Liver (tissue), 9 donors: ENCODE measurements around the gene LGALS7. TPM values are rescaled to one million over a fixed set of nuclear protein-coding genes. Genes with fewer than 3 reads are reported as not detected.
A peak's percentile ranks its signal among the peaks of the same experiment; 100 is the strongest.

Source experiments
- DNase-seq: peaks from one replicate; pipeline ENCODE4 v3.0.0-alpha.2; 2017; ENCODE audit warnings: low spot score
- H3K27ac ChIP-seq, 2 donors: one replicate each; pipeline ENCODE4 v1.7.0; 2013; ENCODE audit warnings: inconsistent platforms in 2 of 2, low read length in 2 of 2, control low read depth in 1 of 2, low read depth in 1 of 2, mild to moderate bottlenecking in 1 of 2
- H3K27me3 ChIP-seq, 4 donors: one replicate each; pipeline versions ENCODE4 v1.6.1 to v1.7.0; 2013; ENCODE audit warnings: low read length in 3 of 4, inconsistent platforms in 1 of 4, mild to moderate bottlenecking in 1 of 4, moderate library complexity in 1 of 4; ENCODE audit not compliant: control insufficient read depth in 4 of 4, insufficient read depth in 4 of 4
- H3K36me3 ChIP-seq, 4 donors: one replicate each; pipeline versions ENCODE4 v1.6.1 to v1.7.0; 2013; ENCODE audit warnings: low read length in 3 of 4, mild to moderate bottlenecking in 3 of 4, low read depth in 1 of 4, moderate library complexity in 1 of 4; ENCODE audit not compliant: control insufficient read depth in 4 of 4, insufficient read depth in 3 of 4
- H3K4me1 ChIP-seq, 4 donors: one replicate each; pipeline versions ENCODE4 v1.6.1 to v1.7.0; 2013; ENCODE audit warnings: low read length in 3 of 4, mild to moderate bottlenecking in 3 of 4, moderate library complexity in 1 of 4; ENCODE audit not compliant: control insufficient read depth in 4 of 4, insufficient read depth in 4 of 4
- H3K4me3 ChIP-seq, 3 donors: one replicate each; pipeline versions ENCODE4 v1.6.1 to v1.7.0; 2013; ENCODE audit warnings: low read length in 3 of 3, control low read depth in 1 of 3, low read depth in 1 of 3, mild to moderate bottlenecking in 1 of 3
- H3K9ac ChIP-seq, 2 donors: one replicate each; pipeline ENCODE4 v1.7.0; 2013; ENCODE audit warnings: low read length in 2 of 2, mild to moderate bottlenecking in 2 of 2, moderate library complexity in 2 of 2, control low read depth in 1 of 2, low read depth in 1 of 2
- H3K9me3 ChIP-seq, 4 donors: one replicate each; pipeline versions ENCODE4 v1.6.1 to v1.7.0; 2013; ENCODE audit warnings: low read length in 3 of 4; ENCODE audit not compliant: control insufficient read depth in 4 of 4
- FOXA1 ChIP-seq: IDR thresholded peaks from 2 replicates; pipeline ENCODE4 v1.6.1; 2016; ENCODE audit warnings: antibody characterized with exemption
- HNF4A ChIP-seq, 2 donors: conservative IDR thresholded peaks; 2 replicates each; pipeline ENCODE4 v1.6.1; 2016; ENCODE audit warnings: antibody characterized with exemption in 2 of 2, mild to moderate bottlenecking in 2 of 2
- HNF4G ChIP-seq: IDR thresholded peaks from 2 replicates; pipeline ENCODE4 v1.6.1; 2016; ENCODE audit warnings: antibody characterized with exemption
- NR2F2 ChIP-seq: IDR thresholded peaks from 2 replicates; pipeline ENCODE4 v1.6.1; 2016; ENCODE audit warnings: antibody characterized with exemption
- RAD21 ChIP-seq, 2 donors: IDR thresholded peaks; 2 replicates each; pipeline ENCODE4 v1.6.1; 2016; ENCODE audit warnings: antibody characterized with exemption in 2 of 2, mild to moderate bottlenecking in 2 of 2
- REST ChIP-seq: IDR thresholded peaks from 2 replicates; pipeline ENCODE4 v1.6.1; 2016; ENCODE audit warnings: antibody characterized with exemption, mild to moderate bottlenecking
- RXRA ChIP-seq, 2 donors: IDR thresholded peaks; 2 replicates each; pipeline ENCODE4 v1.6.1; 2017 to 2018; ENCODE audit warnings: antibody characterized with exemption in 2 of 2, mild to moderate bottlenecking in 1 of 2
- SP1 ChIP-seq: IDR thresholded peaks from 2 replicates; pipeline ENCODE4 v1.6.1; 2018; ENCODE audit warnings: antibody characterized with exemption, mild to moderate bottlenecking
- TAF1 ChIP-seq: conservative IDR thresholded peaks from 2 replicates; pipeline ENCODE4 v1.6.1; 2016; ENCODE audit warnings: antibody characterized with exemption, mild to moderate bottlenecking
- YY1 ChIP-seq: IDR thresholded peaks from 2 replicates; pipeline ENCODE4 v1.6.1; 2016; ENCODE audit warnings: antibody characterized with exemption, mild to moderate bottlenecking
- ZBTB33 ChIP-seq: IDR thresholded peaks from 2 replicates; pipeline ENCODE4 v1.6.1; 2016; ENCODE audit warnings: antibody characterized with exemption
- WGBS: extraction: QIAGEN DNeasy Blood & Tissue Kit; methylation state at CpG from one replicate; pipeline ENCODE4 v1.1.7; 2013; 5-methylcytosine and 5-hydroxymethylcytosine counted together
- polyA plus RNA-seq, 2 donors: library from polyadenylated mRNA; stranded (reverse) in 1 of 2; unstranded in 1 of 2; fragments of 200-250 nt in 1 of 2; fragments of >200 nt in 1 of 2; fragmentation: Nextera tagmentation in 1 of 2; extraction: Ambion mirVana in 1 of 2; gene quantifications; one replicate each; pipeline versions ENCODE4 v1.2.1 to v1.2.3, GENCODE V29; 2013 to 2015
- total RNA-seq, 2 donors: library from RNA; depleted of rRNA; stranded (reverse); fragments of >200 nt; gene quantifications; one replicate each; pipeline ENCODE4 v1.2.3, GENCODE V29; 2014
- TF ChIP-seq, protein P1 (sequence below): fragments of 150-350 bp; IDR thresholded peaks from 2 replicates; pipeline ENCODE4 v1.5.1; 2017; ENCODE audit warnings: improper control_type of control experiment, low read depth, low read length; ENCODE audit not compliant: missing input control
- TF ChIP-seq, protein P2 (sequence below): IDR thresholded peaks from 2 replicates; pipeline ENCODE4 v1.6.1; 2016; ENCODE audit warnings: antibody characterized with exemption
- donor health status: healthy.
- donor health status: healthy.
- donor health status: healthy.
- donor health status: healthy.
- donor health status: healthy.

The LGALS7 gene
- total and polyA plus RNA-seq, 4 donors, result not detected

DNA sequence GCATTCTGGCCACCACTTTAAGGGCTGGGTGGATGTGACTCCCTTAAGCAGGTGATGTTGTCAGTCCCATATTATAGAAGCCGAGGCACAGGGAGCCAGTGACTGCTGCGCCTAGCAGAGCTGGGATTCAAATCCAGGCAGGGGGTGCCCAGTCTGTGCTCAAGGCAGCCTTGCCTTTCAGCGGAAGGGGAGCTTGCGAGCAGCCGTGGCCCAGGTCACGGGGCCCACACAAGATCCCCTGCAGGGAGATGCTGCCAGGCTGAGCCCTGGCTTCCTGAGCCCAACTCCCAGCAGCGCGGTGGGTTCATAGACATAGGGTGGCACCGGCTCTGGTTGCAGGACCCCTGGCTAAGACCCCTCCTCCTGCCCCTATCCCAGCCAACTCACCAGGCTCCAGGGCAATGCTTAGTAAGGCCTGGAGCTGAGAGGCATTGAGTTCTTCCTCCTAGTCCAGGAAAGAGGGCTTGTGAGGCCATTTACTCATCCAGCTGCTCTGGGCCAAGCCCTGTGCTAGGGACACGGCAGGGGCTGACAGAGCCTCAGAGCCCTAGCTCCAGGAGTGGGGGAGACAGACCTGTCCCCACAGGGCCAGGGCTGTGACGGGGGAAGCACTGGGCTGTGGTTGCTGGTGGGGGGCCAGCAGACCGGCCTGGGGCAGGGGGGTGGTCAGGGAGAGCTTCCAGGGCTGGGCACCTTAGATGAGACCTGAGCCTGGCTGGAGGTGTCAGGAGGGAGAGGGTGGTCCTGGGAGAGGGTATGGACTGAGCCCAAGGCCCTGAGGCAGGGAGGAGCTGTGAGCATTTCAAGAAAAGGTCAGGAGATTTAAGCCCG is 38.7 kb downstream of the LGALS7 start:
- H3K36me3 ChIP-seq, result peaks cover 0 to 6% (median 5%) of the 10 kb centered on the region in 4 donors
- 63% methylated on average over 13 of the region's 13 CpGs for WGBS
- no peaks in the 10 kb centered on the region for H3K9me3 ChIP-seq
- TF ChIP-seq RAD21 (IDR thresholded peaks at IDR 0.05) (no peak), NR2F2 (no peak), HNF4G (no peak), RXRA (IDR thresholded peaks at IDR 0.05) (no peak), SP1 (no peak), TAF1 (no peak), ZBTB33 (no peak), FOXA1 (no peak)
- TF ChIP-seq, protein P1, sequence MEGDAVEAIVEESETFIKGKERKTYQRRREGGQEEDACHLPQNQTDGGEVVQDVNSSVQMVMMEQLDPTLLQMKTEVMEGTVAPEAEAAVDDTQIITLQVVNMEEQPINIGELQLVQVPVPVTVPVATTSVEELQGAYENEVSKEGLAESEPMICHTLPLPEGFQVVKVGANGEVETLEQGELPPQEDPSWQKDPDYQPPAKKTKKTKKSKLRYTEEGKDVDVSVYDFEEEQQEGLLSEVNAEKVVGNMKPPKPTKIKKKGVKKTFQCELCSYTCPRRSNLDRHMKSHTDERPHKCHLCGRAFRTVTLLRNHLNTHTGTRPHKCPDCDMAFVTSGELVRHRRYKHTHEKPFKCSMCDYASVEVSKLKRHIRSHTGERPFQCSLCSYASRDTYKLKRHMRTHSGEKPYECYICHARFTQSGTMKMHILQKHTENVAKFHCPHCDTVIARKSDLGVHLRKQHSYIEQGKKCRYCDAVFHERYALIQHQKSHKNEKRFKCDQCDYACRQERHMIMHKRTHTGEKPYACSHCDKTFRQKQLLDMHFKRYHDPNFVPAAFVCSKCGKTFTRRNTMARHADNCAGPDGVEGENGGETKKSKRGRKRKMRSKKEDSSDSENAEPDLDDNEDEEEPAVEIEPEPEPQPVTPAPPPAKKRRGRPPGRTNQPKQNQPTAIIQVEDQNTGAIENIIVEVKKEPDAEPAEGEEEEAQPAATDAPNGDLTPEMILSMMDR, result no peak
- TF ChIP-seq, protein P2, sequence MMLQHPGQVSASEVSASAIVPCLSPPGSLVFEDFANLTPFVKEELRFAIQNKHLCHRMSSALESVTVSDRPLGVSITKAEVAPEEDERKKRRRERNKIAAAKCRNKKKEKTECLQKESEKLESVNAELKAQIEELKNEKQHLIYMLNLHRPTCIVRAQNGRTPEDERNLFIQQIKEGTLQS, result no peak
- DNase-seq, result no peak
- peak overlapping the region; percentile 69 to 70 for H3K27ac ChIP-seq
- no peak overlapping the region for H3K9ac ChIP-seq
- H3K27me3 ChIP-seq, result no peaks in the 10 kb centered on the region
- peaks cover 3 to 28% (median 17%) of the 10 kb centered on the region in 4 donors for H3K4me1 ChIP-seq
- no peak overlapping the region for H3K4me3 ChIP-seq

DNA sequence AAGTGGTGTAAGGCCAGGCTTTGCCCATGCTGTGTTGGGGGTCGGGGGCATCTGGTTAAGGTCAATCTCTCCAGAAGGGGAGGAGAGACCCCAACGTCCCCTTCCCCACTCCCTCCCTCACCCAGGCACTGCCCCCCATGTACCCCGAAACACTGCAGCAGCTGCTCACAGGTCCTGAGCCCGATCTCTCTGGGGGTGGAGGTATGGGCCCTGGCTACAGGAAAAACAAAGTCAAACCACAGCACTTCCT is 39.2 kb downstream of the LGALS7 start:
- 64% methylated on average over 4 of the region's 4 CpGs for WGBS
- no peak overlapping the region for H3K4me3 ChIP-seq

GRCh38 chr19:38733493-38734175 is 39.7 kb downstream of the LGALS7 start:
- no peak overlapping the region for H3K4me3 ChIP-seq
- H3K27ac ChIP-seq, result peak overlapping the region; percentile 69 to 70
- H3K9me3 ChIP-seq, result no peaks in the 10 kb centered on the region
- 77% methylated on average over 6 of the region's 6 CpGs for WGBS
- H3K36me3 ChIP-seq, result peaks cover 0 to 6% (median 5%) of the 10 kb centered on the region in 4 donors
- no peak for DNase-seq
- no peak for TF ChIP-seq ZBTB33
- no peak for TF ChIP-seq REST
- peak; percentile 49 to 51 for TF ChIP-seq RXRA (IDR thresholded peaks at IDR 0.05)
- TF ChIP-seq FOXA1, result no peak
- peaks cover 3 to 36% (median 18%) of the 10 kb centered on the region in 4 donors for H3K4me1 ChIP-seq
- no peaks in the 10 kb centered on the region for H3K27me3 ChIP-seq
- no peak overlapping the region for H3K9ac ChIP-seq

More for the DNA sequence above, 39.2 kb downstream of the LGALS7 start:
- Histone ChIP-seq H3K4me1 (peaks cover 3 to 31% (median 17%) of the 10 kb centered on the region in 4 donors), H3K27me3 (no peaks in the 10 kb centered on the region), H3K9ac (no peak overlapping the region), H3K27ac (peak overlapping the region; percentile 69 to 70), H3K36me3 (peaks cover 0 to 6% (median 5%) of the 10 kb centered on the region in 4 donors), H3K9me3 (no peaks in the 10 kb centered on the region)
- DNase-seq, result no peak
- TF ChIP-seq HNF4A (conservative IDR thresholded peaks at IDR 0.05) (no peak), TAF1 (no peak), YY1 (no peak), NR2F2 (no peak)
